Measurements from ENCODE around the gene GNL3. TPM values are rescaled to one million over a fixed set of nuclear protein-coding genes. Genes with fewer than 3 reads are reported as not detected.

The GNL3 gene
- total RNA-seq, 1 experiment from 2014 or later, result 113 TPM

- H3K27ac Mint-ChIP-seq (ENCODE audit: unreplicated experiment), result no peak overlapping the region
- no peaks in the 10 kb centered on the region for H3K27me3 Mint-ChIP-seq (ENCODE audit: unreplicated experiment)
- CTCF ChIA-PET, result interaction anchor here (1.0 kb wide), 1 partner anchor 102 kb away, joined by 3 read pairs; no protein-coding TSS in a partner anchor
- no peak for DNase-seq
- TF ChIP-seq, protein P1, sequence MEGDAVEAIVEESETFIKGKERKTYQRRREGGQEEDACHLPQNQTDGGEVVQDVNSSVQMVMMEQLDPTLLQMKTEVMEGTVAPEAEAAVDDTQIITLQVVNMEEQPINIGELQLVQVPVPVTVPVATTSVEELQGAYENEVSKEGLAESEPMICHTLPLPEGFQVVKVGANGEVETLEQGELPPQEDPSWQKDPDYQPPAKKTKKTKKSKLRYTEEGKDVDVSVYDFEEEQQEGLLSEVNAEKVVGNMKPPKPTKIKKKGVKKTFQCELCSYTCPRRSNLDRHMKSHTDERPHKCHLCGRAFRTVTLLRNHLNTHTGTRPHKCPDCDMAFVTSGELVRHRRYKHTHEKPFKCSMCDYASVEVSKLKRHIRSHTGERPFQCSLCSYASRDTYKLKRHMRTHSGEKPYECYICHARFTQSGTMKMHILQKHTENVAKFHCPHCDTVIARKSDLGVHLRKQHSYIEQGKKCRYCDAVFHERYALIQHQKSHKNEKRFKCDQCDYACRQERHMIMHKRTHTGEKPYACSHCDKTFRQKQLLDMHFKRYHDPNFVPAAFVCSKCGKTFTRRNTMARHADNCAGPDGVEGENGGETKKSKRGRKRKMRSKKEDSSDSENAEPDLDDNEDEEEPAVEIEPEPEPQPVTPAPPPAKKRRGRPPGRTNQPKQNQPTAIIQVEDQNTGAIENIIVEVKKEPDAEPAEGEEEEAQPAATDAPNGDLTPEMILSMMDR (IDR thresholded peaks at IDR 0.05; ENCODE audit: unreplicated experiment), result no peak
- BruUV-seq (replicated peaks), result no TSS peak
- intact Hi-C loops (cut with micrococcal nuclease; ENCODE audit: unreplicated experiment), result loop anchor here (2.0 to 5.0 kb wide), 2 partner anchors 84 to 329 kb away; no protein-coding TSS in a partner anchor
- no peaks in the 10 kb centered on the region for H3K4me1 Mint-ChIP-seq (ENCODE audit: low read depth, unreplicated experiment)
- H3K9me3 Mint-ChIP-seq (ENCODE audit: low read depth, unreplicated experiment), result no peaks in the 10 kb centered on the region
- H3K4me3 Mint-ChIP-seq (ENCODE audit: low read depth, unreplicated experiment), result no peak overlapping the region
- peaks cover 37% of the 10 kb centered on the region for H3K36me3 Mint-ChIP-seq (ENCODE audit: insufficient read depth, unreplicated experiment)
Measured at GRCh38 chr3:52743152-52743551, 57.3 kb downstream of the GNL3 start.

DNA sequence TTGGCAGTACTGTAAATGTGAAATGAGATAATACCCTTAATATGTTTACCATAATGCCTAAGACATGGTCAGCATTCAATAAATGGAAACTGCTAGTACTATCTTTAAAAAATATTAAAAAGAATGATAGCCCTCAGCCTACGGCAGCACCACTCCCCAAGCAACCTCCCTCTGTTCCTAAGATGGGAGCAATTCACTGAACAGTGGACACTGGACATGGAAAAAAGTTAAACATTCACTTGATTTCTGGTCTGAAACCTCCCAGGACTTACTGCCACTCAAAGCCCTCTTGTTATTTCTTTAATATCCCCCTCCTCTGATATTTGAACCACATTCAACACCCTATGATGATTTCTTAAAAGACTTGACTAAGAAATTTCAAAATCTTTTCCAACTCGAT, 57.9 kb downstream of the GNL3 start:
- DNase-seq, result no peak
- no TSS peak for BruUV-seq (replicated peaks)
- intact Hi-C loops (cut with micrococcal nuclease; ENCODE audit: unreplicated experiment), result loop anchor here (2.0 to 5.0 kb wide), 2 partner anchors 83 to 329 kb away; no protein-coding TSS in a partner anchor
- CTCF ChIA-PET, result interaction anchor here (1.0 kb wide), 1 partner anchor 102 kb away, joined by 3 read pairs; no protein-coding TSS in a partner anchor
- TF ChIP-seq, protein P1 (IDR thresholded peaks at IDR 0.05; ENCODE audit: unreplicated experiment), result no peak
- no peak overlapping the region for H3K27ac Mint-ChIP-seq (ENCODE audit: unreplicated experiment)
- no peaks in the 10 kb centered on the region for H3K27me3 Mint-ChIP-seq (ENCODE audit: unreplicated experiment)
- no peak overlapping the region for H3K4me3 Mint-ChIP-seq (ENCODE audit: low read depth, unreplicated experiment)
- H3K4me1 Mint-ChIP-seq (ENCODE audit: low read depth, unreplicated experiment), result no peaks in the 10 kb centered on the region
- no peaks in the 10 kb centered on the region for H3K9me3 Mint-ChIP-seq (ENCODE audit: low read depth, unreplicated experiment)
- peaks cover 37% of the 10 kb centered on the region for H3K36me3 Mint-ChIP-seq (ENCODE audit: insufficient read depth, unreplicated experiment)

Other genes starting within 250 kb of the GNL3 start
- gene SEMA3G, start 240.9 kb upstream of the GNL3 start, total RNA-seq (2022), result 0.12 and 0.33 TPM in 2 replicates
- gene TNNC1, start 232.0 kb upstream of the GNL3 start, total RNA-seq (2022), result 25.5 and 26.5 TPM in 2 replicates
- 58.6 and 67.4 TPM in 2 replicates for gene NISCH, start 230.4 kb upstream of the GNL3 start, total RNA-seq (2022)
- gene STAB1, start 190.7 kb upstream of the GNL3 start, total RNA-seq (2022), result 0.26 TPM in 1 of 2 replicates, not detected in the other
- 100 and 146 TPM in 2 replicates for gene NT5DC2, start 152.2 kb upstream of the GNL3 start, total RNA-seq (2022)
- gene UQCC5, start 149.4 kb upstream of the GNL3 start, total RNA-seq (2022), result 14.0 and 15.1 TPM in 2 replicates
- gene PBRM1, start 119 bp upstream of the GNL3 start, total RNA-seq (2022), result 48.5 and 54.9 TPM in 2 replicates
- 36.2 and 40.3 TPM in 2 replicates for gene GLT8D1, start 19.8 kb downstream of the GNL3 start, total RNA-seq (2022)
- gene SPCS1, start 20.1 kb downstream of the GNL3 start, total RNA-seq (2022), result 147 and 151 TPM in 2 replicates
- gene NEK4, start 84.9 kb downstream of the GNL3 start, total RNA-seq (2022), result 31.9 and 33.8 TPM in 2 replicates
- gene ITIH1, start 91.6 kb downstream of the GNL3 start, total RNA-seq (2022), result 0.47 and 1.0 TPM in 2 replicates
- not detected in 2 replicates for gene ITIH3, start 108.8 kb downstream of the GNL3 start, total RNA-seq (2022)
- gene ITIH4, start 144.6 kb downstream of the GNL3 start, total RNA-seq (2022), result 1.6 and 3.0 TPM in 2 replicates
- gene MUSTN1, start 149.0 kb downstream of the GNL3 start, total RNA-seq (2022), result 0.66 TPM in 1 of 2 replicates, not detected in the other
- 11.7 and 13.3 TPM in 2 replicates for gene STIMATE, start 211.5 kb downstream of the GNL3 start, total RNA-seq (2022)